Right lobe of liver (tissue), 4 donors: Measurements from ENCODE around the gene ULK1.

Experiments used
- CTCF ChIP-seq, 4 donors: fragments of 200-600 bp in 3 of 4; fragments of 450-650 bp in 1 of 4; IDR thresholded peaks; one replicate each; pipeline versions ENCODE4 v1.5.1 to v1.8.0; 2016 to 2022; ENCODE audit warnings: antibody characterized with exemption in 4 of 4, mild to moderate bottlenecking in 2 of 4
- POLR2A ChIP-seq: fragments of 450-650 bp; IDR thresholded peaks from one replicate; pipeline ENCODE4 v1.6.1; 2017; ENCODE audit warnings: antibody characterized with exemption, mild to moderate bottlenecking
- donor health status: DM: no; HTN: no; CAD: no.
- donor health status: DM: no; HTN: no; CAD: no.
- donor health status: DM: no; HTN: yes; CAD: no.

- TF ChIP-seq CTCF (IDR thresholded peaks at IDR 0.05) = no peak
- no peak for TF ChIP-seq POLR2A
These were observed 36.1 kb downstream of the ULK1 start for GRCh38 chr12:131930510-131930909.
